ENCODE data around the gene ACTC1. TPM values are rescaled to one million over a fixed set of nuclear protein-coding genes. Genes with fewer than 3 reads are reported as not detected.

Gene ACTC1
- total RNA-seq, 2 donors from 2014 or later: 4.9 TPM; not detected in 1

GRCh38 chr15:34769711-34770110 lies 25.6 kb downstream of the ACTC1 start:
- H3K4me3 ChIP-seq: no peak overlapping the region
- H3K4me1 ChIP-seq: no peaks in the 10 kb centered on the region
- intact Hi-C loops (cut with DNase I): no loop called here
- H3K27me3 ChIP-seq: no peaks in the 10 kb centered on the region
- no peaks in the 10 kb centered on the region for H3K9me3 ChIP-seq
- TF ChIP-seq CTCF (IDR thresholded peaks at IDR 0.05): no peak
- H3K9ac ChIP-seq (ENCODE audit: low read depth in 2 of 2, low read length in 2 of 2): no peak overlapping the region
- DNase-seq: no peak
- no peaks in the 10 kb centered on the region for H3K36me3 ChIP-seq
- no peak overlapping the region for H3K27ac ChIP-seq

- Histone ChIP-seq H3K9ac (ENCODE audit: low read depth in 2 of 2, low read length in 2 of 2) (no peak overlapping the region), H3K4me1 (no peaks in the 10 kb centered on the region), H3K4me3 (no peak overlapping the region), H3K36me3 (no peaks in the 10 kb centered on the region), H3K9me3 (no peaks in the 10 kb centered on the region), H3K27me3 (no peaks in the 10 kb centered on the region), H3K27ac (no peak overlapping the region)
- DNase-seq: no peak
- TF ChIP-seq CTCF (IDR thresholded peaks at IDR 0.05): no peak
- intact Hi-C loops (cut with DNase I): no loop called here
Observed at GRCh38 chr15:34768530-34768929, 26.8 kb downstream of the ACTC1 start.

- H3K4me1 ChIP-seq: no peaks in the 10 kb centered on the region
- no peaks in the 10 kb centered on the region for H3K36me3 ChIP-seq
- no peak overlapping the region for H3K9ac ChIP-seq (ENCODE audit: low read depth in 2 of 2, low read length in 2 of 2)
- intact Hi-C loops (cut with DNase I): no loop called here
- H3K9me3 ChIP-seq: no peaks in the 10 kb centered on the region
- H3K27ac ChIP-seq: no peak overlapping the region
- DNase-seq: no peak
- no peak overlapping the region for H3K4me3 ChIP-seq
- H3K27me3 ChIP-seq: no peaks in the 10 kb centered on the region
- TF ChIP-seq CTCF (IDR thresholded peaks at IDR 0.05): no peak
Observed at GRCh38 chr15:34765741-34766140, 29.6 kb downstream of the ACTC1 start.

- Histone ChIP-seq H3K9ac (ENCODE audit: low read depth in 2 of 2, low read length in 2 of 2) (no peak overlapping the region), H3K27ac (no peak overlapping the region), H3K36me3 (no peaks in the 10 kb centered on the region), H3K4me3 (no peak overlapping the region), H3K9me3 (no peaks in the 10 kb centered on the region), H3K4me1 (no peaks in the 10 kb centered on the region), H3K27me3 (no peaks in the 10 kb centered on the region)
- intact Hi-C loops (cut with DNase I): no loop called here
- no peak for TF ChIP-seq CTCF (IDR thresholded peaks at IDR 0.05)
- DNase-seq: no peak
Observed at GRCh38 chr15:34760909-34761308, 34.4 kb downstream of the ACTC1 start.

GRCh38 chr15:34759992-34760391 lies 35.4 kb downstream of the ACTC1 start:
- intact Hi-C loops (cut with DNase I): no loop called here
- TF ChIP-seq CTCF (IDR thresholded peaks at IDR 0.05): no peak
- H3K27me3 ChIP-seq: peaks cover 3% of the 10 kb centered on the region
- no peak for DNase-seq
- no peak overlapping the region for H3K27ac ChIP-seq
- H3K9me3 ChIP-seq: no peaks in the 10 kb centered on the region
- no peak overlapping the region for H3K9ac ChIP-seq (ENCODE audit: low read depth in 2 of 2, low read length in 2 of 2)
- H3K36me3 ChIP-seq: no peaks in the 10 kb centered on the region
- no peaks in the 10 kb centered on the region for H3K4me1 ChIP-seq
- H3K4me3 ChIP-seq: no peak overlapping the region

GRCh38 chr15:34759347-34759746 lies 36.0 kb downstream of the ACTC1 start:
- H3K27me3 ChIP-seq: peaks cover 10% of the 10 kb centered on the region
- no peak for TF ChIP-seq CTCF (IDR thresholded peaks at IDR 0.05)

More at GRCh38 chr15:34759347-34759746, 36.0 kb downstream of the ACTC1 start:
- no peaks in the 10 kb centered on the region for H3K9me3 ChIP-seq
- DNase-seq: no peak
- no peaks in the 10 kb centered on the region for H3K4me1 ChIP-seq
- no peaks in the 10 kb centered on the region for H3K36me3 ChIP-seq
- H3K27ac ChIP-seq: no peak overlapping the region
- H3K4me3 ChIP-seq: no peak overlapping the region
- intact Hi-C loops (cut with DNase I): no loop called here
- H3K9ac ChIP-seq (ENCODE audit: low read depth in 2 of 2, low read length in 2 of 2): no peak overlapping the region
